Ishikawa (cell line): ENCODE data around the gene MRFAP1L1.

Experiments
- EP300 ChIP-seq: IDR thresholded peaks from 2 replicates; pipeline ENCODE4 v1.6.1; 2012; ENCODE audit warnings: borderline replicate concordance
- MAX ChIP-seq: IDR thresholded peaks from 2 replicates; pipeline ENCODE4 v1.6.1; 2012
- NFIC ChIP-seq: IDR thresholded peaks from 2 replicates; pipeline ENCODE4 v1.6.1; 2012
- REST ChIP-seq: IDR thresholded peaks from 2 replicates; pipeline ENCODE4 v1.6.1; 2012; ENCODE audit warnings: low read depth, mild to moderate bottlenecking
- YY1 ChIP-seq: IDR thresholded peaks from 2 replicates; pipeline ENCODE4 v1.6.1; 2012; ENCODE audit warnings: low read depth
- ZBTB7A ChIP-seq: IDR thresholded peaks from 2 replicates; pipeline ENCODE4 v1.6.1; 2012; ENCODE audit warnings: low read depth

DNA sequence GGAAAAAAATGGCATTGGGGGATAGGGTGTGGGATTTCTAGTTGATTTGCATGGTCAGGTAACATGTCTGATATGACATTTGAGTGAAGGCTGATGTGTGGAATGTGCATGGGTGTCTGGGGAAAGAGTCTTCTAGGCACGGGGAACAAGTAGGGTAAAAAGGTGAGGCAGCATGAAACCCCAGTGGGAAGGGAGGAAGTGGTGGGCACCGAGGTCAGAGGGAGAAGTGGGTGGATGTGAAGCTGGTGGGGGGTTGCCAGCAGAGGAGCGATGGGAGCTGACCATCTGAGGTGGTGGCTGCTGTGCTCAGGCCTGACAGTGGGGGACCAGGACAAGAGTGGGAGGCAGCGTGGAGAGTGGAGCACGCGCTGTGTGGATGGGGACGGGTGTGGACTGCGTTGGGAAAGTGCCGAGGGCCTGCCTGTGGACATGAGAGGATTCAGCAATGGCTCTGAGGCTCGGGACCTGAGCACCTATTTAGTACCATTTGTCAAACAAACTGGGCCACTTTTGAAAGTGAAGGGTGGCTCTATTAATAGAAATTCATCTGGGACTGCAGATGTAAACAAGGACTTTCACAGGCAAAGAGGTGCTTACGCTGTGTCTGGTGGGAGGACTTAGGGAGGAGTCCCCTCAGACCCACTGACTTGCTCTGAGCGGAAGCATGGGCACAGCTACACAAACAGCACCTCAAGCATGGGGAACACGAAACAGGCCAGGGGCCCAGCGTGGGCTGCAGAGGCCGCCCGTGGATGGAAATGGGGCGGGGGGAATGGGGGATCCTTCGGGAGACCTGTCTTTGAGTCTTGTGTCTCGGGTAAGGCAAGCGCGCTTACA lies 32.7 kb downstream of the MRFAP1L1 start:
- TF ChIP-seq MAX (no peak), REST (no peak), EP300 (no peak), YY1 (no peak), ZBTB7A (no peak), NFIC (no peak)
